SK-N-SH (cell line): ENCODE results near the gene ARID3A. TPM values are rescaled to one million over a fixed set of nuclear protein-coding genes. Genes with fewer than 3 reads are reported as not detected.

ENCODE experiments used
- CTCF ChIA-PET: fragments of 300-600, 350-600 bp; formaldehyde crosslinking; extraction: SDS; loops from one replicate; lab custom pipeline; 2021; lab: Yijun Ruan, JAX
- POLR2A ChIA-PET: fragments of 350-600 bp; sonication (Branson Sonifier 250); formaldehyde crosslinking; extraction: SDS; loops from one replicate; lab custom pipeline; 2020; ENCODE audit warnings: antibody characterized with exemption, inconsistent platforms; lab: Yijun Ruan, JAX
- DNase-seq: peaks from one replicate; pipeline ENCODE4 v3.0.0; 2012
- H2AFZ ChIP-seq: fragments of 200-600 bp; sonication (generic); 2 replicates; pipeline ENCODE4 v1.8.1; 2016; ENCODE audit warnings: antibody characterized with exemption, mild to moderate bottlenecking, low read depth
- H3F3A ChIP-seq: fragments of 200-600 bp; sonication (generic); replicated peaks from 2 replicates; pipeline ENCODE3; 2016; ENCODE audit warnings: antibody characterized with exemption, mild to moderate bottlenecking; ENCODE audit not compliant: insufficient read depth
- H3K27ac ChIP-seq, 2 experiments: fragments of 200-500 bp in 1 of 2; fragments of 200-600 bp in 1 of 2; sonication (Bioruptor generic) in 1 of 2; sonication (generic), shearing (Covaris generic) in 1 of 2; 2 replicates each; pipeline versions ENCODE4 v1.5.1 to v1.6.1; 2014 to 2016; ENCODE audit warnings: low read depth in 2 of 2, inconsistent platforms in 1 of 2, low read length in 1 of 2, mild to moderate bottlenecking in 1 of 2, mixed read lengths in 1 of 2
- H3K27me3 ChIP-seq: fragments of 200-600 bp; sonication (generic), shearing (Covaris generic); 2 replicates; pipeline ENCODE4 v1.6.1; 2016; ENCODE audit warnings: mixed run types; ENCODE audit not compliant: insufficient read depth
- H3K36me3 ChIP-seq, 2 experiments: fragments of 200-500 bp in 1 of 2; fragments of 200-600 bp in 1 of 2; sonication (Bioruptor generic) in 1 of 2; sonication (generic) in 1 of 2; replicated peaks in 1 of 2; 2 replicates each; pipeline versions ENCODE3 to v1.5.1; 2014 to 2016; ENCODE audit warnings: low read length in 1 of 2, mild to moderate bottlenecking in 1 of 2; ENCODE audit not compliant: insufficient read depth in 2 of 2, control insufficient read depth in 1 of 2
- H3K4me1 ChIP-seq, 2 experiments: fragments of 200-500 bp in 1 of 2; fragments of 200-600 bp in 1 of 2; sonication (Bioruptor generic) in 1 of 2; sonication (generic), shearing (Covaris generic) in 1 of 2; 2 replicates each; pipeline versions ENCODE4 v1.5.1 to v1.6.1; 2014 to 2016; ENCODE audit warnings: low read depth in 1 of 2, low read length in 1 of 2, mixed run types in 1 of 2; ENCODE audit not compliant: insufficient read depth in 2 of 2, control insufficient read depth in 1 of 2
- H3K4me2 ChIP-seq: fragments of 200-600 bp; sonication (generic), shearing (Covaris generic); 2 replicates; pipeline ENCODE4 v1.6.1; 2017; ENCODE audit warnings: mixed run types
- H3K4me3 ChIP-seq, 2 experiments: fragments of 200-500 bp in 1 of 2; fragments of 200-600 bp in 1 of 2; sonication (Bioruptor generic) in 1 of 2; sonication (generic), shearing (Covaris generic) in 1 of 2; 2 replicates each; pipeline versions ENCODE4 v1.5.1 to v1.8.1; 2014 to 2016; ENCODE audit warnings: low read depth in 2 of 2, inconsistent platforms in 1 of 2, low read length in 1 of 2, mild to moderate bottlenecking in 1 of 2, mixed read lengths in 1 of 2, moderate library complexity in 1 of 2
- H3K79me2 ChIP-seq: fragments of 200-600 bp; sonication (generic); 2 replicates; pipeline ENCODE4 v1.8.1; 2017; ENCODE audit warnings: mild to moderate bottlenecking; ENCODE audit not compliant: insufficient read depth
- H3K9ac ChIP-seq: fragments of 200-600 bp; sonication (generic); 2 replicates; pipeline ENCODE4 v1.6.1; 2017; ENCODE audit warnings: mixed run types
- H3K9me2 ChIP-seq: fragments of 200-600 bp; sonication (generic); 2 replicates; pipeline ENCODE4 v1.6.1; 2017; ENCODE audit warnings: mixed run types
- H3K9me3 ChIP-seq: fragments of 200-600 bp; sonication (generic); 2 replicates; pipeline ENCODE4 v1.6.1; 2017; ENCODE audit warnings: mixed run types, mild to moderate bottlenecking, moderate library complexity
- H4K20me1 ChIP-seq: fragments of 200-600 bp; sonication (generic); 2 replicates; pipeline ENCODE4 v1.6.1; 2017; ENCODE audit warnings: mild to moderate bottlenecking, mixed run types; ENCODE audit not compliant: insufficient read depth
- FOXM1 ChIP-seq: IDR thresholded peaks from 2 replicates; pipeline ENCODE4 v1.4.0; 2012; ENCODE audit warnings: low read depth, mild to moderate bottlenecking
- GATA2 ChIP-seq: sonication (generic); formaldehyde crosslinking; IDR thresholded peaks from 2 replicates; pipeline ENCODE4 v1.5.0; 2020; ENCODE audit warnings: mild to moderate bottlenecking, missing genetic modification reagents
- IRF3 ChIP-seq: fragments of 150-350 bp; IDR thresholded peaks from 2 replicates; pipeline ENCODE4 v1.6.1; 2016; ENCODE audit warnings: mild to moderate bottlenecking, low read depth, low read length
- MXI1 ChIP-seq: IDR thresholded peaks from 2 replicates; pipeline ENCODE4 v1.6.1; 2012; ENCODE audit warnings: mild to moderate bottlenecking, low read depth, low read length, improper control_type of control experiment
- RCOR1 ChIP-seq: fragments of 150-350 bp; IDR thresholded peaks from 2 replicates; pipeline ENCODE4 v1.6.1; 2017; ENCODE audit warnings: antibody characterized with exemption, low read length
- SIN3A ChIP-seq: IDR thresholded peaks from 2 replicates; pipeline ENCODE4 v1.6.1; 2012; ENCODE audit warnings: low read depth, mild to moderate bottlenecking, low read length, moderate library complexity, borderline replicate concordance
- TAF1 ChIP-seq: IDR thresholded peaks from 2 replicates; pipeline ENCODE4 v1.6.1; 2012; ENCODE audit warnings: low read depth, mild to moderate bottlenecking, low read length, moderate library complexity, borderline replicate concordance
- TCF12 ChIP-seq: IDR thresholded peaks from 2 replicates; pipeline ENCODE4 v1.4.0; 2012
- WGBS: methylation state at CpG from one replicate; pipeline ENCODE4 v1.1.6; 2017; ENCODE audit warnings: low lambda C conversion rate; 5-methylcytosine and 5-hydroxymethylcytosine counted together
- polyA plus RNA-seq, 3 experiments: library from polyadenylated mRNA; depleted of rRNA; stranded (reverse); fragments of >200 nt; gene quantifications; 2 replicates each; pipeline ENCODE4 v1.2.3, GENCODE V29; 2012

Gene ARID3A
- polyA plus RNA-seq, 1 of the 3 experiments (the other 2 are of a cell fraction) = 8.6 TPM

GRCh38 chr19:990746-991145 lies 64.9 kb downstream of the ARID3A start:
- no peak overlapping the region for H3K9ac ChIP-seq
- H4K20me1 ChIP-seq = 0 out of 2 replicates have a peak, but pooled peaks cover 6% of the 10 kb centered on the region
- H3K36me3 ChIP-seq = peaks cover 3 to 50% of the 10 kb centered on the region in 2 experiments
- no peak for DNase-seq
- no peaks in the 10 kb centered on the region for H3K27me3 ChIP-seq
- H3K9me2 ChIP-seq = no peaks in the 10 kb centered on the region
- no peak for TF ChIP-seq FOXM1
- no peak for TF ChIP-seq TCF12
- TF ChIP-seq IRF3 = no peak
- no peak for TF ChIP-seq SIN3A
- TF ChIP-seq GATA2 = no peak
- TF ChIP-seq MXI1 = no peak
- no peak for TF ChIP-seq RCOR1
- TF ChIP-seq, all 33 proteins: peak for 0
- Histone ChIP-seq H3K79me2 (no peaks in the 10 kb centered on the region; the same call in 1 of the 2 replicates), H3K9me3 (no peaks in the 10 kb centered on the region), H3K4me2 (no peak overlapping the region), H3K27ac (no peak overlapping the region), H2AFZ (no peak overlapping the region), H3K4me3 (no peak overlapping the region), H3K4me1 (no peaks in the 10 kb centered on the region; a peak in 1 of 4 replicates), H3F3A (no peaks in the 10 kb centered on the region)
- 100% methylated on average over 3 of the region's 23 CpGs for WGBS
- ChIA-PET CTCF (no interaction called here), POLR2A (no interaction called here)

- peaks cover 0 to 6% of the 10 kb centered on the region in 2 experiments; a peak in 1 of 4 replicates for H3K4me1 ChIP-seq
- 0 out of 2 replicates have a peak, but pooled peaks cover 6% of the 10 kb centered on the region for H4K20me1 ChIP-seq
- peaks cover 3 to 45% of the 10 kb centered on the region in 2 experiments for H3K36me3 ChIP-seq
- H3F3A ChIP-seq = no peaks in the 10 kb centered on the region
- H3K9me2 ChIP-seq = no peaks in the 10 kb centered on the region
- no peaks in the 10 kb centered on the region for H3K9me3 ChIP-seq
- no peak overlapping the region for H3K27ac ChIP-seq
- no peaks in the 10 kb centered on the region for H3K79me2 ChIP-seq
- POLR2A ChIA-PET = no interaction called here
- TF ChIP-seq TAF1 = no peak
- no peak overlapping the region for H3K4me2 ChIP-seq
- H3K9ac ChIP-seq = no peak overlapping the region
- peaks cover 3% of the 10 kb centered on the region; the same call in 1 of the 2 replicates for H3K27me3 ChIP-seq
- peak; percentile 88 for DNase-seq
- WGBS = 92% methylated on average over 19 of the region's 47 CpGs
- no peak overlapping the region for H3K4me3 ChIP-seq
- no peak overlapping the region for H2AFZ ChIP-seq
- CTCF ChIA-PET = interaction anchor here (0.6 kb wide), 1 partner anchor 62 kb away, joined by 3 read pairs; no protein-coding TSS in a partner anchor
These were observed 65.5 kb downstream of the ARID3A start for GRCh38 chr19:991174-991931.
